Loucy (cell line): ENCODE results near the gene IGSF3.
"Not testable (repeated sequence)": the region's sequence is repeated elsewhere in the genome, so short reads cannot be mapped to it uniquely, and the experiment has no call there.

Source experiments
- EZH2phosphoT487 ChIP-seq: fragments of 200-600 bp; IDR thresholded peaks from 2 replicates; pipeline ENCODE4 v1.6.1; 2018; ENCODE audit warnings: antibody characterized with exemption, mild to moderate bottlenecking, moderate library complexity, borderline replicate concordance
- TF ChIP-seq, protein P1 (sequence below): fragments of 200-600 bp; sonication (generic); conservative IDR thresholded peaks from 2 replicates; pipeline ENCODE4 v1.5.1; 2014; ENCODE audit warnings: mild to moderate bottlenecking, antibody characterized with exemption, low read length

DNA sequence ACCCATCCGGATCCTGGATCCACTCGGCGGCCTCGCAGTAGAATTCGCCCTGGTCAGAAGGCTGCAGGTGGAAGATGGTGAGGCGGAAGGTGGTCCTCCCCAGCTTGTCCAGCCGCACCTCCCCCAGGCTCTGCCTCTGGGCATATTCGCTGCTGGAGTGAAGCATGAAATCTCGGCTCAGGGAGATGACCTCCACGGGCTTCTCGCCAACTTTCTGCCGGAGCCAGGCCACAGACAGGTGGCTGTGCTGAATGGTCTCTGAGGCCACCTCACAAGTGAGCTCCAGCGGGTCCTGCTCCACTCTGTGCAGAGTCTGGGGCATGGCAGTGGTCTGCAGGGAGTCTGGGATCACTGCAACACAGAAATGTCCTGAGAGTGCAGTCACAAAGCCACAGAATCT, 53.7 kb downstream of the IGSF3 start:
- TF ChIP-seq, protein P1, sequence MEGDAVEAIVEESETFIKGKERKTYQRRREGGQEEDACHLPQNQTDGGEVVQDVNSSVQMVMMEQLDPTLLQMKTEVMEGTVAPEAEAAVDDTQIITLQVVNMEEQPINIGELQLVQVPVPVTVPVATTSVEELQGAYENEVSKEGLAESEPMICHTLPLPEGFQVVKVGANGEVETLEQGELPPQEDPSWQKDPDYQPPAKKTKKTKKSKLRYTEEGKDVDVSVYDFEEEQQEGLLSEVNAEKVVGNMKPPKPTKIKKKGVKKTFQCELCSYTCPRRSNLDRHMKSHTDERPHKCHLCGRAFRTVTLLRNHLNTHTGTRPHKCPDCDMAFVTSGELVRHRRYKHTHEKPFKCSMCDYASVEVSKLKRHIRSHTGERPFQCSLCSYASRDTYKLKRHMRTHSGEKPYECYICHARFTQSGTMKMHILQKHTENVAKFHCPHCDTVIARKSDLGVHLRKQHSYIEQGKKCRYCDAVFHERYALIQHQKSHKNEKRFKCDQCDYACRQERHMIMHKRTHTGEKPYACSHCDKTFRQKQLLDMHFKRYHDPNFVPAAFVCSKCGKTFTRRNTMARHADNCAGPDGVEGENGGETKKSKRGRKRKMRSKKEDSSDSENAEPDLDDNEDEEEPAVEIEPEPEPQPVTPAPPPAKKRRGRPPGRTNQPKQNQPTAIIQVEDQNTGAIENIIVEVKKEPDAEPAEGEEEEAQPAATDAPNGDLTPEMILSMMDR: not testable (repeated sequence)
- TF ChIP-seq EZH2phosphoT487: not testable (repeated sequence)
